ENCODE results near the gene WDR70.

GRCh38 chr5:37412515-37412914 is 33.4 kb downstream of the WDR70 start:
- TF ChIP-seq, protein P1, sequence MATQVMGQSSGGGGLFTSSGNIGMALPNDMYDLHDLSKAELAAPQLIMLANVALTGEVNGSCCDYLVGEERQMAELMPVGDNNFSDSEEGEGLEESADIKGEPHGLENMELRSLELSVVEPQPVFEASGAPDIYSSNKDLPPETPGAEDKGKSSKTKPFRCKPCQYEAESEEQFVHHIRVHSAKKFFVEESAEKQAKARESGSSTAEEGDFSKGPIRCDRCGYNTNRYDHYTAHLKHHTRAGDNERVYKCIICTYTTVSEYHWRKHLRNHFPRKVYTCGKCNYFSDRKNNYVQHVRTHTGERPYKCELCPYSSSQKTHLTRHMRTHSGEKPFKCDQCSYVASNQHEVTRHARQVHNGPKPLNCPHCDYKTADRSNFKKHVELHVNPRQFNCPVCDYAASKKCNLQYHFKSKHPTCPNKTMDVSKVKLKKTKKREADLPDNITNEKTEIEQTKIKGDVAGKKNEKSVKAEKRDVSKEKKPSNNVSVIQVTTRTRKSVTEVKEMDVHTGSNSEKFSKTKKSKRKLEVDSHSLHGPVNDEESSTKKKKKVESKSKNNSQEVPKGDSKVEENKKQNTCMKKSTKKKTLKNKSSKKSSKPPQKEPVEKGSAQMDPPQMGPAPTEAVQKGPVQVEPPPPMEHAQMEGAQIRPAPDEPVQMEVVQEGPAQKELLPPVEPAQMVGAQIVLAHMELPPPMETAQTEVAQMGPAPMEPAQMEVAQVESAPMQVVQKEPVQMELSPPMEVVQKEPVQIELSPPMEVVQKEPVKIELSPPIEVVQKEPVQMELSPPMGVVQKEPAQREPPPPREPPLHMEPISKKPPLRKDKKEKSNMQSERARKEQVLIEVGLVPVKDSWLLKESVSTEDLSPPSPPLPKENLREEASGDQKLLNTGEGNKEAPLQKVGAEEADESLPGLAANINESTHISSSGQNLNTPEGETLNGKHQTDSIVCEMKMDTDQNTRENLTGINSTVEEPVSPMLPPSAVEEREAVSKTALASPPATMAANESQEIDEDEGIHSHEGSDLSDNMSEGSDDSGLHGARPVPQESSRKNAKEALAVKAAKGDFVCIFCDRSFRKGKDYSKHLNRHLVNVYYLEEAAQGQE (IDR thresholded peaks at IDR 0.05; ENCODE audit: low read depth, low read length): no peak
- no peak for TF ChIP-seq RBBP5 (conservative IDR thresholded peaks at IDR 0.05)
- no peak for TF ChIP-seq POLR2AphosphoS5 (IDR thresholded peaks at IDR 0.05; ENCODE audit: low read length)
- TF ChIP-seq YY1 (IDR thresholded peaks at IDR 0.05; ENCODE audit: low read depth, low read length): no peak
- no peak for TF ChIP-seq CTCF (IDR thresholded peaks at IDR 0.05 in 2 of 3, conservative IDR thresholded peaks at IDR 0.05 in 1 of 3; ENCODE audit: control insufficient read depth in 2 of 3, extremely low read depth in 1 of 3, insufficient read depth in 1 of 3, low read depth in 3 of 3, low read length in 3 of 3)
- no peak for TF ChIP-seq ZZZ3 (IDR thresholded peaks at IDR 0.05; ENCODE audit: control insufficient read depth, insufficient read length, low read depth)

Measured in GM12878 (cell line).